ENCODE results near the gene STAT1.
"Not testable (repeated sequence)": the region's sequence is repeated elsewhere in the genome, so short reads cannot be mapped to it uniquely, and the experiment has no call there.

STAT1 gene

GRCh38 chr2:190996947-190997346, 17.0 kb downstream of the STAT1 start:
- TF ChIP-seq EZH2phosphoT487 (IDR thresholded peaks at IDR 0.05; ENCODE audit: low read depth): no peak
- no peak for TF ChIP-seq CTCF (IDR thresholded peaks at IDR 0.05; ENCODE audit: low read depth, low read length)
- no peak overlapping the region for H3K4me3 ChIP-seq (ENCODE audit: low read length)
- no peaks in the 10 kb centered on the region for H3K9me3 ChIP-seq (ENCODE audit: insufficient read depth, low read length)
- no peak overlapping the region for H3K9ac ChIP-seq (ENCODE audit: low read length)
- no peak overlapping the region for H2AFZ ChIP-seq (ENCODE audit: low read depth, low read length)
- peaks cover 65% of the 10 kb centered on the region for H3K36me3 ChIP-seq (replicated peaks; ENCODE audit: low read depth, low read length)
- peaks cover 8% of the 10 kb centered on the region for H3K4me1 ChIP-seq (ENCODE audit: low read length)
- no peaks in the 10 kb centered on the region for H3K79me2 ChIP-seq (ENCODE audit: low read length)
- H3K27me3 ChIP-seq (ENCODE audit: low read depth, low read length): no peaks in the 10 kb centered on the region
- no peak overlapping the region for H3K27ac ChIP-seq (ENCODE audit: low read length)
- H4K20me1 ChIP-seq (ENCODE audit: insufficient read depth, low read length): no peaks in the 10 kb centered on the region
- no peak overlapping the region for H3K4me2 ChIP-seq (ENCODE audit: low read length)

- Histone ChIP-seq H3K4me3 (ENCODE audit: low read length) (no peak overlapping the region), H3K27me3 (ENCODE audit: low read depth, low read length) (no peaks in the 10 kb centered on the region), H3K4me2 (ENCODE audit: low read length) (no peak overlapping the region), H3K4me1 (ENCODE audit: low read length) (peaks cover 8% of the 10 kb centered on the region), H3K79me2 (ENCODE audit: low read length) (no peaks in the 10 kb centered on the region), H3K36me3 (replicated peaks; ENCODE audit: low read depth, low read length) (peaks cover 65% of the 10 kb centered on the region), H4K20me1 (ENCODE audit: insufficient read depth, low read length) (no peaks in the 10 kb centered on the region), H2AFZ (ENCODE audit: low read depth, low read length) (no peak overlapping the region), H3K9ac (ENCODE audit: low read length) (no peak overlapping the region), H3K9me3 (ENCODE audit: insufficient read depth, low read length) (no peaks in the 10 kb centered on the region), H3K27ac (ENCODE audit: low read length) (no peak overlapping the region)
- TF ChIP-seq CTCF (IDR thresholded peaks at IDR 0.05; ENCODE audit: low read depth, low read length) (peak; percentile 57), EZH2phosphoT487 (IDR thresholded peaks at IDR 0.05; ENCODE audit: low read depth) (no peak)
These were observed 17.5 kb downstream of the STAT1 start for GRCh38 chr2:190996338-190996946.

GRCh38 chr2:190995315-190995714, 18.7 kb downstream of the STAT1 start:
- H3K36me3 ChIP-seq (replicated peaks; ENCODE audit: low read depth, low read length): peaks cover 57% of the 10 kb centered on the region
- not testable (repeated sequence) for H4K20me1 ChIP-seq (ENCODE audit: insufficient read depth, low read length); H3K4me2 ChIP-seq (ENCODE audit: low read length); H2AFZ ChIP-seq (ENCODE audit: low read depth, low read length); H3K27ac ChIP-seq (ENCODE audit: low read length); H3K79me2 ChIP-seq (ENCODE audit: low read length); H3K9ac ChIP-seq (ENCODE audit: low read length); H3K27me3 ChIP-seq (ENCODE audit: low read depth, low read length); H3K9me3 ChIP-seq (ENCODE audit: insufficient read depth, low read length); H3K4me1 ChIP-seq (ENCODE audit: low read length); H3K4me3 ChIP-seq (ENCODE audit: low read length)

GRCh38 chr2:190994148-190994547, 19.8 kb downstream of the STAT1 start:
- H3K27ac ChIP-seq (ENCODE audit: low read length): no peak overlapping the region
- peaks cover 52% of the 10 kb centered on the region for H3K36me3 ChIP-seq (replicated peaks; ENCODE audit: low read depth, low read length)
- no peak overlapping the region for H3K9ac ChIP-seq (ENCODE audit: low read length)
- TF ChIP-seq EZH2phosphoT487 (IDR thresholded peaks at IDR 0.05; ENCODE audit: low read depth) (no peak), CTCF (IDR thresholded peaks at IDR 0.05; ENCODE audit: low read depth, low read length) (no peak)
- no peaks in the 10 kb centered on the region for H4K20me1 ChIP-seq (ENCODE audit: insufficient read depth, low read length)
- no peaks in the 10 kb centered on the region for H3K9me3 ChIP-seq (ENCODE audit: insufficient read depth, low read length)
- H3K4me3 ChIP-seq (ENCODE audit: low read length): no peak overlapping the region
- no peak overlapping the region for H3K4me2 ChIP-seq (ENCODE audit: low read length)
- H3K27me3 ChIP-seq (ENCODE audit: low read depth, low read length): no peaks in the 10 kb centered on the region
- no peaks in the 10 kb centered on the region for H3K79me2 ChIP-seq (ENCODE audit: low read length)
- no peak overlapping the region for H2AFZ ChIP-seq (ENCODE audit: low read depth, low read length)
- H3K4me1 ChIP-seq (ENCODE audit: low read length): peaks cover 8% of the 10 kb centered on the region
